Subcutaneous abdominal adipose tissue (tissue), 5 donors: ENCODE measurements around the gene TRPV2.
"Not testable (repeated sequence)": the region's sequence is repeated elsewhere in the genome, so short reads cannot be mapped to it uniquely, and the experiment has no call there.

Source experiments
- H3K27ac ChIP-seq: one replicate; pipeline ENCODE4 v1.7.0; 2013; ENCODE audit warnings: low read depth, mild to moderate bottlenecking, inconsistent platforms, low read length, moderate library complexity
- H3K27me3 ChIP-seq, 5 donors: one replicate each; pipeline ENCODE4 v1.7.0; 2013; ENCODE audit warnings: low read length in 5 of 5, inconsistent platforms in 1 of 5; ENCODE audit not compliant: control insufficient read depth in 5 of 5, insufficient read depth in 4 of 5
- H3K36me3 ChIP-seq, 5 donors: one replicate each; pipeline ENCODE4 v1.7.0; 2013; ENCODE audit warnings: low read length in 5 of 5; ENCODE audit not compliant: control insufficient read depth in 5 of 5, insufficient read depth in 5 of 5
- H3K4me1 ChIP-seq, 5 donors: one replicate each; pipeline ENCODE4 v1.7.0; 2013; ENCODE audit warnings: low read length in 5 of 5, mild to moderate bottlenecking in 3 of 5, moderate library complexity in 1 of 5; ENCODE audit not compliant: control insufficient read depth in 5 of 5, insufficient read depth in 5 of 5
- H3K4me3 ChIP-seq, 5 donors: one replicate each; pipeline ENCODE4 v1.7.0; 2013; ENCODE audit warnings: low read length in 5 of 5, low read depth in 1 of 5
- H3K9ac ChIP-seq, 5 donors: one replicate each; pipeline ENCODE4 v1.7.0; 2013; ENCODE audit warnings: low read length in 5 of 5, mild to moderate bottlenecking in 4 of 5, moderate library complexity in 3 of 5
- H3K9me3 ChIP-seq, 5 donors: one replicate each; pipeline ENCODE4 v1.7.0; 2013; ENCODE audit warnings: low read length in 5 of 5; ENCODE audit not compliant: control insufficient read depth in 5 of 5
- donor health status: healthy.
- donor health status: healthy.
- donor health status: healthy.
- donor health status: healthy.
- donor health status: healthy.

The TRPV2 gene

DNA sequence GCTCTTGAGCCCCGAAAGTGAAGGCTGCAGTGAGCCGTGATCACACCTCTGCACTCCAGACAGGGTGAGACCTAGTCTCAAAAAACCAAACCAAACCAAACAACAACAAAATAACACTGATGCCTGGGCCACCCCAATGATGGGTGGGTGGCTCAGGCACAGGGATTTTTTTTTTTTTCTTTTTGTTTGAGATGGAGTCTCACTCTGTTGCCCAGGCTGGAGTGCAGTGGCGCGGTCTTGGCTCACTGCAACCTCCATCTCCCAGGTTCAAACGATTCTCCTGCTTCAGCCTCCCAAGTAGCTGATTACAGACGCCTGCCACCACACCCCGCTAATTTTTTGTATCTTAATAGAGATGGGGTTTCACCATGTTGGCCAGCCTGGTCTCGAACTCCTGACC is 36.9 kb downstream of the TRPV2 start:
- H3K27ac ChIP-seq, H3K9ac ChIP-seq, H3K4me1 ChIP-seq, H3K27me3 ChIP-seq, H3K9me3 ChIP-seq, H3K4me3 ChIP-seq: not testable (repeated sequence)
- peaks cover 0 to 27% (median 15%) of the 10 kb centered on the region in 5 donors for H3K36me3 ChIP-seq

DNA sequence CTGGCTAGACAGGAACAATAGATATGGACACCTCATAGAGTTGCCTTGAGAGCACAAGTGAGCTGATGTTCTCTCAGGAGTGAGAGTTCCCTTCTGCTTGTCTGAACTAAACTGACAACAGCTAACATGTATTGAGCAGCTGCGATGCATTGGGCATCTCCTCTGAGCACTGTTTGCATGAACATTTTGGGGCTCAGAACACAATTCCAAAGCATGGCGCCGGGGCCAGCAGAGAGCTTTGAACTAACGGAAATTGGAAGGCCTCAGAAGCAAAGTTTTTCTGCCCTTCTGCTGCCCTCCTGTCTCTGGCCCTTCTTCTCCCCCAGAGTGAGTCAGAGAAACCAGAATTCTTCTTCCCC is 38.1 kb downstream of the TRPV2 start:
- Histone ChIP-seq H3K9ac (no peak overlapping the region), H3K9me3 (no peaks in the 10 kb centered on the region), H3K4me3 (no peak overlapping the region), H3K36me3 (peaks cover 0 to 16% (median 9%) of the 10 kb centered on the region in 5 donors), H3K27ac (no peak overlapping the region), H3K4me1 (peaks cover 0 to 6% (median 0%) of the 10 kb centered on the region in 5 donors), H3K27me3 (no peaks in the 10 kb centered on the region)

DNA sequence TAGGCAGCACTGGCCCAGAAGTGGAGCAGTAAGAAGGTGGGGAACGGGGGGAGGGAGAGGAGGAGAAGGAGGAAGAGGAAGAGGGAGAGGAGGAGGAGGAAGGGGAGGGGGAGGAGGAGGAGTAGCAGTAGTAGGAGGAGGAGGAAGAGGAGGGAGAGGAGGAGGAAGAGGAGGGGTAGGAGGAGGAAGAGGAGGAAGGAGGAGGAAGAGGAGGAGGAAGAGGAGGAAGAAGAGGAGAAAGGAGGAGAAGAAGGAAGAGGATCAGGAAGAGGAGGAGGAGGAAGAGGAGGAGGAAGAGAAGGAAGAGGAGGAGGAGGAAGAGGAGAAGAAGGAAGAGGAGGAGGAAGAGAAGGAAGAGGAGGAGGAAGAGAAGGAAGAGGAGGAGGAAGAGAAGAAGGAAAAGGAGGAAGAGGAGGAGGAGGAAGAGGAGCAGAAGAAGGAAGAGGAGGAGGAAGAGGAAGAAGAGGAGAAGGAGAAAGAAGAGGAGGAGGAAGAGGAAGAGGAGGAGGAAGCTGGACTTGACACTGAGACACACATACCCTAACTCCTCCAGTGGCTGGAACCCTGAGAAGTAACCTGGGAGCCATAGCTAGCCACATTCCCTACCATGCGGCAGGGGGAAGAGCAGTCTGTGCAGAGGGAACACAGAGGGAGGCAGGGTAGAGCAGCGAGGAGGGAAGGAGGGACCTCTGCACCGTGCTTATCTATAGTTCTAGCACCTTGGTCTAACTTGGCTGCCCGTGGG is 40.8 kb downstream of the TRPV2 start:
- Histone ChIP-seq H3K27ac (no peak overlapping the region), H3K9me3 (no peaks in the 10 kb centered on the region), H3K27me3 (no peaks in the 10 kb centered on the region), H3K4me1 (peaks cover 0 to 8% (median 0%) of the 10 kb centered on the region in 5 donors), H3K9ac (no peak overlapping the region), H3K4me3 (no peak overlapping the region), H3K36me3 (peaks cover 0 to 12% (median 3%) of the 10 kb centered on the region in 5 donors)

- Histone ChIP-seq H3K27me3 (no peaks in the 10 kb centered on the region), H3K36me3 (peaks cover 0 to 19% (median 3%) of the 10 kb centered on the region in 5 donors), H3K4me3 (no peak overlapping the region), H3K4me1 (peaks cover 0 to 8% (median 3%) of the 10 kb centered on the region in 5 donors), H3K9ac (no peak overlapping the region), H3K9me3 (no peaks in the 10 kb centered on the region), H3K27ac (no peak overlapping the region)
Observed at GRCh38 chr17:16456742-16457316, 41.5 kb downstream of the TRPV2 start.

DNA sequence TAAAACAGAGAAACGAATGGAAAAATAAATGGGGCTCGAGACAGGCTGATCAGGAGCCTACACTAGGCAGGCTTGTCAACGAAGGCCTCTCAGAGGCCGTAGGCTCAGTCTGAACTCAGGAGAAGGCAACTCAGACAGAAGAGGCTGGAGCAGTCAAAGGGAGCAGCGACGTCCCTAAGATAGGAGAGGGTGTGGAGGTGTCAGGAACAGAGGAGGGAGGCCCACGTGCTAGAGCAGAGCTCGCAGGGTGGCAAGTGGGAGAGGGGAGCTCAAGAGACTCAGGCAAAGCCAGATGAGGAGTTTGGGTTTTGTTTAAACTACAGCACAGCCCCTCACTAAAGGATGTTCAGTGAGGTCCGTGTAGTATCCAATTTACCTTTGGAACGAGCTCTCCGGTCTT is 43.9 kb downstream of the TRPV2 start:
- no peaks in the 10 kb centered on the region for H3K27me3 ChIP-seq
- H3K9me3 ChIP-seq = no peaks in the 10 kb centered on the region
- H3K4me3 ChIP-seq = no peak overlapping the region
- peaks cover 2 to 27% (median 26%) of the 10 kb centered on the region in 5 donors for H3K4me1 ChIP-seq
- peaks cover 0 to 24% (median 3%) of the 10 kb centered on the region in 5 donors for H3K36me3 ChIP-seq
- no peak overlapping the region for H3K9ac ChIP-seq
- H3K27ac ChIP-seq = no peak overlapping the region

GRCh38 chr17:16459855-16460550 is 44.6 kb downstream of the TRPV2 start:
- Histone ChIP-seq H3K36me3 (peaks cover 0 to 24% (median 3%) of the 10 kb centered on the region in 5 donors), H3K9me3 (no peaks in the 10 kb centered on the region), H3K27ac (no peak overlapping the region), H3K27me3 (no peaks in the 10 kb centered on the region), H3K4me3 (no peak overlapping the region), H3K4me1 (peaks cover 2 to 35% (median 33%) of the 10 kb centered on the region in 5 donors), H3K9ac (no peak overlapping the region)

DNA sequence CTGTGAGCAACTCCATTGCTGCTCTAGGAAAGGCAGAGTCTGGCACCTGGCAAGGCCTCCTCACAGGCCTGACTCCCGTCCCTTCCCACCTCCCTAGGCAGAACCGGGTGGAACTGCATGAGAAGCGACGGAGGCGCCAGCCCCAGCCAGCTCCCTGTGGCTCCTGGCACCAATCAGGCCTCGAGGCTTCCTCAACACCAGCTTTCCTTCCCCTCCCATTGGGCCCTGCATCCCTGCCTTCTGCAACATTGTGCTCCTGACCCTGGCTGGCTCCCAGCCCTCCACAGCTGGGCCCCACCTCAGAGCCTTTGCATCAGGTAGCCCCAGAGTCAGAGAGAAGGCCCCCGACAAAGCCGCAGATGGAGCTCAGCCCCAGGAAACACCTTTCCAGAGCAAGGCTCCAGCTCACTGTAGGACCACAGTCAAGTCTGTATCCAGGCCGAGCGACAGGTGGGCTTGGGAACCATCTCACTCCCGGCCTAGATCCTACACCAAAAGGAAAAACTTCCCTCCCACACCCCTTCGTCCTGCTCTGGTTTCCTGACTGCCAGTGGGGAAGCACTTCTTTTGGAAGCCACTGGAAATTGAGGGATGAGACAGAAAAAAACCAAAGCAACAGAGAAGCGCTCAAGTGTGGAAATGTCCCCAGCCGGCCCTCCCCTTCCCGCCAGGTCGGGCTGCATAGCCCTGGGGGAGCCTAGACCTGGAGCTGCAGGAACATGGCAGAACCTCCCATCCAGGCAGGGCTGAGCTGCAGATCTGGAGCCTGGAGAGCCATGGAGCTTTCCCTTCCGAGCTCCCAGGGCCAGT is 45.6 kb downstream of the TRPV2 start:
- no peak overlapping the region for H3K9ac ChIP-seq
- no peak overlapping the region for H3K4me3 ChIP-seq
- no peaks in the 10 kb centered on the region for H3K27me3 ChIP-seq
- H3K4me1 ChIP-seq = peaks cover 3 to 45% (median 43%) of the 10 kb centered on the region in 5 donors
- H3K9me3 ChIP-seq = no peaks in the 10 kb centered on the region
- peaks cover 0 to 24% (median 3%) of the 10 kb centered on the region in 5 donors for H3K36me3 ChIP-seq
- H3K27ac ChIP-seq = no peak overlapping the region

- no peak overlapping the region for H3K27ac ChIP-seq
Observed at GRCh38 chr17:16461606-16461866, 46.2 kb downstream of the TRPV2 start.

GRCh38 chr17:16462070-16462864 is 46.9 kb downstream of the TRPV2 start:
- Histone ChIP-seq H3K4me3 (no peak overlapping the region), H3K9me3 (no peaks in the 10 kb centered on the region), H3K27me3 (no peaks in the 10 kb centered on the region), H3K4me1 (peaks cover 4 to 51% (median 49%) of the 10 kb centered on the region in 5 donors), H3K9ac (peak overlapping the region in 2 of 5 donors; percentile 7 to 22), H3K27ac (no peak overlapping the region), H3K36me3 (peaks cover 0 to 16% (median 0%) of the 10 kb centered on the region in 5 donors)

More at GRCh38 chr17:16461606-16461866, 46.2 kb downstream of the TRPV2 start:
- Histone ChIP-seq H3K27me3 (no peaks in the 10 kb centered on the region), H3K9me3 (no peaks in the 10 kb centered on the region), H3K4me3 (no peak overlapping the region), H3K36me3 (peaks cover 0 to 24% (median 2%) of the 10 kb centered on the region in 5 donors), H3K4me1 (peaks cover 4 to 50% (median 48%) of the 10 kb centered on the region in 5 donors), H3K9ac (no peak overlapping the region)
